Measurements from ENCODE around the gene BAIAP2.
"Not testable (repeated sequence)": the region's sequence is repeated elsewhere in the genome, so short reads cannot be mapped to it uniquely, and the experiment has no call there.

GRCh38 chr17:81078026-81078913 lies 43.3 kb downstream of the BAIAP2 start:
- TF ChIP-seq CTCF, EP300 (IDR thresholded peaks at IDR 0.05): not testable (repeated sequence)
